Fibroblast of mammary gland (primary cell): Measurements from ENCODE around the gene NGEF.

Source experiments
- DNase-seq: peaks from one replicate; pipeline ENCODE4 v3.0.0-alpha.2; 2010; ENCODE audit warnings: low read depth
- H3K4me3 ChIP-seq: 2 replicates; pipeline ENCODE4 v1.5.1; 2011; ENCODE audit warnings: low read depth, mild to moderate bottlenecking, low read length, moderate library complexity; ENCODE audit not compliant: control insufficient read depth
- TF ChIP-seq, protein P1 (sequence below): conservative IDR thresholded peaks from 2 replicates; pipeline ENCODE4 v1.5.1; 2011; ENCODE audit warnings: low read depth, low read length, inconsistent platforms; ENCODE audit not compliant: control insufficient read depth, insufficient read depth

The NGEF gene

DNA sequence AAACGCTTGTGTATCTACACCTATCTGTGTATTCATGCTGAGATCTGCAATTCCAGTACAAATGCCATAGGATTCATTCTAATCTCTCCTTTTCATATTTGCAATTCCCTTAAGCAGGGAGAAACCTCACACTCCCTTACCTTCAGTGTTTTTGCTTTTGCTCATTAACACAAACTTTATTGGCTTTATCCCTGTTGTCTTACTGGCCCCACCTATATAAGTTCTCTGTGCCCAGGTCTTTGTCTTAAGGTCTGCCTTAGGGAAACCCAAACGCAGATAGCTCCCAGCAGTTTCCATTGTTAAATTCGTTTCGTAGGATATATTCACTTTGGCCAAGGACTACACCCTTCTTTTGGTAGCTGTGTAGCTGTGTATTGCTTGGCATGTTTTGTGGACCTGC is 147.0 kb downstream of the NGEF start:
- DNase-seq: no peak
- TF ChIP-seq, protein P1, sequence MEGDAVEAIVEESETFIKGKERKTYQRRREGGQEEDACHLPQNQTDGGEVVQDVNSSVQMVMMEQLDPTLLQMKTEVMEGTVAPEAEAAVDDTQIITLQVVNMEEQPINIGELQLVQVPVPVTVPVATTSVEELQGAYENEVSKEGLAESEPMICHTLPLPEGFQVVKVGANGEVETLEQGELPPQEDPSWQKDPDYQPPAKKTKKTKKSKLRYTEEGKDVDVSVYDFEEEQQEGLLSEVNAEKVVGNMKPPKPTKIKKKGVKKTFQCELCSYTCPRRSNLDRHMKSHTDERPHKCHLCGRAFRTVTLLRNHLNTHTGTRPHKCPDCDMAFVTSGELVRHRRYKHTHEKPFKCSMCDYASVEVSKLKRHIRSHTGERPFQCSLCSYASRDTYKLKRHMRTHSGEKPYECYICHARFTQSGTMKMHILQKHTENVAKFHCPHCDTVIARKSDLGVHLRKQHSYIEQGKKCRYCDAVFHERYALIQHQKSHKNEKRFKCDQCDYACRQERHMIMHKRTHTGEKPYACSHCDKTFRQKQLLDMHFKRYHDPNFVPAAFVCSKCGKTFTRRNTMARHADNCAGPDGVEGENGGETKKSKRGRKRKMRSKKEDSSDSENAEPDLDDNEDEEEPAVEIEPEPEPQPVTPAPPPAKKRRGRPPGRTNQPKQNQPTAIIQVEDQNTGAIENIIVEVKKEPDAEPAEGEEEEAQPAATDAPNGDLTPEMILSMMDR: no peak
- H3K4me3 ChIP-seq: no peak overlapping the region

DNA sequence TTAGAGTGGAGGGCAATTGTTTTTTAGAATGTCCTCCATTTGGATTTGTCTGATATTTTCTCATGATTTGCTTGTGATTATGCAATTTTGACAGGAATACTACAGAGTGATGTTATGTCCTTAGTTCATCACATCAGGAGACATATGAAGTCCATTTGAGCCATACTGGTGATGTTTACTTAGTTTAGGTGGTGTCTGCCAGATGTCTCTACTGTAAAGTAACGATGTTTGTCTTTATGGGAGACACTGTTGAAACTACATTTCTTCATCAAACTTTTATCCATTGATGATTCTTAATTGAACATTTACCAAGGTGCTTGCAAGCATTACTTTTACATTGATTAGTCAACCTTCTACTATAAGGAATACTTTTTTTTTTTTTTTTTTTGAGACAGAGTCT is 147.9 kb downstream of the NGEF start:
- H3K4me3 ChIP-seq: no peak overlapping the region
- TF ChIP-seq, protein P1: no peak
- DNase-seq: no peak

DNA sequence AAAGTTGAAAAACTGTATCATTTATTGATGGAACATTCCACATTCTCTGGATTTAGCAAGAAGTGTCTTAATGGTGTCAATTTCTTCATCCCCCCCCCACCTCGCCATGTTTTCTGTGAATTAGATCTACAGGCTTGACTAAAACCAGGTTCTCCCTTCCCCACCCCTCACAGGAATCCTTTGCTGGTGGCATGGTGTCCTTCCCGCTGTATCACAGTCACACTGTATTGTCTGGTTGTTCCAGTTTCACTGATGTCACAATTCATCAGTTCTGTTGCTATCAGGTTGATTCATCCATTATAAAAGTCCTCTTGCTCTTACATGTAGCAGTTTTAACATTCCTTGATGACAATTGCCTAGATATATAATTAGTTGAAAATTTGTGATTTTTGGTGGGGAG is 149.1 kb downstream of the NGEF start:
- TF ChIP-seq, protein P1: no peak
- H3K4me3 ChIP-seq: no peak overlapping the region
- DNase-seq: no peak

DNA sequence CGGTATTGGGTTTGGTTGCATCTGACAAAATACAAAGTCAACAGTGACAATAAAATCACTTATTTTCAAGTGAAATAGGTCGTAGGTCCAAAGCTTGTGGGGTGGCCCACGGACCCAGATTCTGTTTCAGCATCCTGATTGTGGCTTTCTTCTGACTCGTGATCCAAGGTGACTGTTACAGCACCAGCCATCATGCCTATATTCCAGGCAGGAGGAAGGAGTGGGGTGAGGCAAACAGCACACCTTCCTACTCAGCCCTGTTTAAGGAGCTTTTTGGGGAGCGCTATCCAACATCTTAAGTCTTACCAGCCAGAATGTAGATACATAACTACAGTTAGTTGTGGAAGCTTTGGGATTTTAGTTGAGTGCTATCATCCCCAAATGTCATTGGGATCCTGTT is 151.7 kb downstream of the NGEF start:
- H3K4me3 ChIP-seq: no peak overlapping the region
- DNase-seq: no peak
- TF ChIP-seq, protein P1: no peak

DNA sequence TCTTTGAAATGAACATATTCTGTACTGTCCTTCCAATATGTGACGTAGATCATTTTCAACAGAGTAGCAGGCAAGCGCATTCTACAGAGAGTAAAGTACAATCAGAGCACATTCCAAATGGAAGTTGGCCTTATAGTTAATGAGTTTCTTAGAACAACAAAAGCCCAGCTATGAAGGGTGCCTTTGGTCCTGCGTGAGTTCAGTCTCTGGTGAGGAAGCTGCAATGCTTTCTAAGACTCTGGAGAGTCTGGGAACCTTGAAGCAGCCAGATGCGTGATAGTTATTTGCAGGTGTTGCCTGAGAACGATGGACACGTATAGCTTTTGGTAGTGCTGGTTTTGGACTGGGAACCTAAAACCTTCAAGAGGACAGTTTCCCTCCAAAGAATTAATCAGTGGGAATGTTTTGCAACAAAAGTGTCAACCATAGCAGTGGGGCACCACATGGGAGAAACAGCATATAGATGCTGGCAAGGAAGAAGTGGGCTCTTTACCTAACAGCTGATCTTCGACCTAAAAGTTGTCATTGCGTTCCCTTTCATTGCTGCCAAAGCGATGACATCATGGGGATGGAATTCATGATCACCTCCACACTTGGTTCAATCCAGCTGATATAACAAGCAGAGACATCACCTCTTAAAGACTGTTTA is 152.3 kb downstream of the NGEF start:
- DNase-seq: no peak
- TF ChIP-seq, protein P1: no peak
- no peak overlapping the region for H3K4me3 ChIP-seq

DNA sequence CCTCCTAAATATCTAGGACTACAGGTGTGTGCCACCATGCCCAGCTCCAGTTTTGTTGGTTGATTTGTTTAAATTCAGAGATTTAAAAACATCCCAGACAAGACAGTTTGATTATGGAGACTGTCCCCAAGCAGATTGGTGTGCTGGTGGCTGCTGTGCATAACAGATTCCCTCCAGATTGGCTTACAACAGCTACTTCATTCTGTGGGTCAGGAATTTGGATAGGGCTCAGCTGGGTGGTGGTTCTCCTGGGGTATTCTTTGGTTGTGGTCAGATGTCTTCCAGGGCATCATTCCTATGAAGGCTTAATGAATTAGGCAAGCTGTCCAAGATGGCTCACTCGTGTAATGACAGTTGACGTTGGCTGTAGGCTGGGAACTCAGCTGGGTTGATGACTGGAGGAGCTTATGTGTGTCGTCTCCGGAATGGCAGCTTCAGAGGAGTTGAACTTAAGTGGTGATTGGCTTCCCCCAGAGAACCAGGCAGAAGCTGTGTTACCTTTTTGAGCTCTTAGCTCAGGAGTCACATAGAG is 153.6 kb downstream of the NGEF start:
- TF ChIP-seq, protein P1: no peak
- DNase-seq: no peak
- H3K4me3 ChIP-seq: no peak overlapping the region
